OCI-LY3 (cell line): ENCODE results near the gene OSBPL9.

Experiments used
- H2AFZ ChIP-seq: fragments of 200-600, 300-600 bp; shearing (Covaris generic); 2 replicates; pipeline ENCODE4 v1.6.0; 2014; ENCODE audit warnings: antibody characterized with exemption, low read depth, low read length
- H3K27ac ChIP-seq: fragments of 200-600, 300-600 bp; sonication (generic); 2 replicates; pipeline ENCODE4 v1.5.1; 2014; ENCODE audit warnings: mild to moderate bottlenecking, low read length, moderate library complexity, mixed read lengths
- H3K27me3 ChIP-seq: fragments of 200-600, 300-600 bp; sonication (generic); 2 replicates; pipeline ENCODE4 v1.6.1; 2014; ENCODE audit warnings: low read depth, low read length, mixed read lengths
- H3K36me3 ChIP-seq: fragments of 200-600, 300-600 bp; sonication (generic); replicated peaks from 2 replicates; pipeline ENCODE3; 2014; ENCODE audit warnings: low read depth, low read length, mixed read lengths
- H3K4me1 ChIP-seq: fragments of 300-600, 200-600 bp; sonication (generic); 2 replicates; pipeline ENCODE4 v1.6.1; 2014; ENCODE audit warnings: low read length, mixed read lengths
- H3K4me2 ChIP-seq: fragments of 200-600, 300-600 bp; sonication (generic); 2 replicates; pipeline ENCODE4 v1.6.1; 2014; ENCODE audit warnings: low read length, mixed read lengths
- H3K4me3 ChIP-seq: fragments of 300-600, 200-600 bp; sonication (generic); 2 replicates; pipeline ENCODE4 v1.5.1; 2014; ENCODE audit warnings: antibody characterized with exemption, mild to moderate bottlenecking, low read length, moderate library complexity
- H3K79me2 ChIP-seq: fragments of 300-600, 200-600 bp; shearing (Covaris generic); 2 replicates; pipeline ENCODE4 v1.6.1; 2014; ENCODE audit warnings: mild to moderate bottlenecking, low read length, mixed read lengths
- H3K9ac ChIP-seq: fragments of 300-600, 200-600 bp; shearing (Covaris generic); 2 replicates; pipeline ENCODE4 v1.6.0; 2014; ENCODE audit warnings: mild to moderate bottlenecking, low read length, moderate library complexity
- H3K9me3 ChIP-seq: fragments of 200-600, 300-600 bp; shearing (Covaris generic); 2 replicates; pipeline ENCODE4 v1.6.1; 2014; ENCODE audit warnings: low read length, mixed read lengths; ENCODE audit not compliant: insufficient read depth
- H4K20me1 ChIP-seq: fragments of 200-600, 300-600 bp; sonication (generic); 2 replicates; pipeline ENCODE4 v1.6.1; 2016; ENCODE audit warnings: low read length, mixed read lengths; ENCODE audit not compliant: insufficient read depth
- CTCF ChIP-seq: fragments of 200-600, 300-600 bp; sonication (generic); IDR thresholded peaks from 2 replicates; pipeline ENCODE4 v1.5.1; 2014; ENCODE audit warnings: antibody characterized with exemption, low read length, low read depth
- EZH2phosphoT487 ChIP-seq: fragments of 200-600 bp; shearing (Covaris generic); IDR thresholded peaks from 2 replicates; pipeline ENCODE4 v1.6.1; 2018; ENCODE audit warnings: antibody characterized with exemption, mixed run types, low read depth

The OSBPL9 gene

GRCh38 chr1:51634618-51635017 is 17.7 kb downstream of the OSBPL9 start:
- H3K79me2 ChIP-seq = no peaks in the 10 kb centered on the region

GRCh38 chr1:51635615-51636014 is 18.7 kb downstream of the OSBPL9 start:
- Histone ChIP-seq H2AFZ (no peak overlapping the region), H3K4me2 (no peak overlapping the region), H3K9ac (no peak overlapping the region), H3K79me2 (no peaks in the 10 kb centered on the region), H3K36me3 (no peaks in the 10 kb centered on the region), H4K20me1 (no peaks in the 10 kb centered on the region), H3K4me1 (no peaks in the 10 kb centered on the region), H3K9me3 (no peaks in the 10 kb centered on the region), H3K27ac (no peak overlapping the region), H3K4me3 (no peak overlapping the region), H3K27me3 (no peaks in the 10 kb centered on the region)
- TF ChIP-seq CTCF (no peak), EZH2phosphoT487 (no peak)

More at GRCh38 chr1:51634618-51635017, 17.7 kb downstream of the OSBPL9 start:
- no peaks in the 10 kb centered on the region for H4K20me1 ChIP-seq
- no peak overlapping the region for H3K4me3 ChIP-seq
- no peaks in the 10 kb centered on the region for H3K4me1 ChIP-seq
- H3K36me3 ChIP-seq = no peaks in the 10 kb centered on the region
- no peaks in the 10 kb centered on the region for H3K27me3 ChIP-seq
- H3K9me3 ChIP-seq = no peaks in the 10 kb centered on the region
- H3K4me2 ChIP-seq = no peak overlapping the region
- no peak overlapping the region for H2AFZ ChIP-seq
- no peak overlapping the region for H3K9ac ChIP-seq
- H3K27ac ChIP-seq = no peak overlapping the region
- TF ChIP-seq CTCF (no peak), EZH2phosphoT487 (no peak)

- H4K20me1 ChIP-seq = no peaks in the 10 kb centered on the region
- H3K36me3 ChIP-seq = no peaks in the 10 kb centered on the region
- H3K27me3 ChIP-seq = no peaks in the 10 kb centered on the region
- H3K4me1 ChIP-seq = no peaks in the 10 kb centered on the region
- no peaks in the 10 kb centered on the region for H3K9me3 ChIP-seq
- no peak overlapping the region for H3K27ac ChIP-seq
- no peaks in the 10 kb centered on the region for H3K79me2 ChIP-seq
- H2AFZ ChIP-seq = no peak overlapping the region
- H3K4me2 ChIP-seq = no peak overlapping the region
- no peak overlapping the region for H3K9ac ChIP-seq
- H3K4me3 ChIP-seq = no peak overlapping the region
- TF ChIP-seq CTCF (no peak), EZH2phosphoT487 (no peak)
Measured at GRCh38 chr1:51636191-51636590, 19.3 kb downstream of the OSBPL9 start.

GRCh38 chr1:51636764-51637522 is 20.1 kb downstream of the OSBPL9 start:
- Histone ChIP-seq H3K4me3 (no peak overlapping the region), H3K27ac (no peak overlapping the region), H3K9ac (no peak overlapping the region), H2AFZ (no peak overlapping the region), H3K79me2 (no peaks in the 10 kb centered on the region), H3K9me3 (no peaks in the 10 kb centered on the region), H3K27me3 (no peaks in the 10 kb centered on the region), H3K36me3 (no peaks in the 10 kb centered on the region), H4K20me1 (no peaks in the 10 kb centered on the region), H3K4me1 (no peaks in the 10 kb centered on the region), H3K4me2 (no peak overlapping the region)
- TF ChIP-seq CTCF = no peak
- no peak for TF ChIP-seq EZH2phosphoT487
